ENCODE data around the gene SPACA4.

DNA sequence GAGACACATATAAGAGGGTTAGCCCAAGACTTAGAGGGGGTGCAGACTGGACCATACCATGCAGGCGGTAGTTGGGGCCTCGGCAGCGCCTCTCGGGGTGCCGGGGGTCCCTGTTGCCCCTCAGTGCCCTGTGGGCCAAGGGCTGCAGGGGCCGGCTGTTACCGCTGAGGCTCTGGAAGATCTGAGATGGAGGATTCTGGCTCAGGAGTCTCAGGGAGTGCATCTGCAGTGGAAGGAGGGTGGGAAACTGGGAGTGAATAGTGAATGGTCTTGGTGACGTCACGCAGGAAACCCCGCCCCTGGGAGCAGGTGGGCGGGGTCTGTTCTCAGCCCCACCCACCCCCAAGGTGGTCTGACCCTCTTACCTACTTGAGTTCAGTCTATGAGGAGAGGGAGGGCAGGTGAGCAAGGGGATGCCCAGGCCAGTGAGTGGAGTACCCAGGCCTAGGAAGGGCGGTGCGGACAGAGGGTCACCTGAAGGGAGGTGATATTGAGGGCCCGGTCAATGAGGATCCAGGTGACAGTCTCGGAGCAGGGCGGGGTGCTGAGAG is 32.4 kb downstream of the SPACA4 start:
- TF ChIP-seq EZH2phosphoT487 (IDR thresholded peaks at IDR 0.05; ENCODE audit: borderline replicate concordance, low read length), result no peak
- TF ChIP-seq, protein P1, sequence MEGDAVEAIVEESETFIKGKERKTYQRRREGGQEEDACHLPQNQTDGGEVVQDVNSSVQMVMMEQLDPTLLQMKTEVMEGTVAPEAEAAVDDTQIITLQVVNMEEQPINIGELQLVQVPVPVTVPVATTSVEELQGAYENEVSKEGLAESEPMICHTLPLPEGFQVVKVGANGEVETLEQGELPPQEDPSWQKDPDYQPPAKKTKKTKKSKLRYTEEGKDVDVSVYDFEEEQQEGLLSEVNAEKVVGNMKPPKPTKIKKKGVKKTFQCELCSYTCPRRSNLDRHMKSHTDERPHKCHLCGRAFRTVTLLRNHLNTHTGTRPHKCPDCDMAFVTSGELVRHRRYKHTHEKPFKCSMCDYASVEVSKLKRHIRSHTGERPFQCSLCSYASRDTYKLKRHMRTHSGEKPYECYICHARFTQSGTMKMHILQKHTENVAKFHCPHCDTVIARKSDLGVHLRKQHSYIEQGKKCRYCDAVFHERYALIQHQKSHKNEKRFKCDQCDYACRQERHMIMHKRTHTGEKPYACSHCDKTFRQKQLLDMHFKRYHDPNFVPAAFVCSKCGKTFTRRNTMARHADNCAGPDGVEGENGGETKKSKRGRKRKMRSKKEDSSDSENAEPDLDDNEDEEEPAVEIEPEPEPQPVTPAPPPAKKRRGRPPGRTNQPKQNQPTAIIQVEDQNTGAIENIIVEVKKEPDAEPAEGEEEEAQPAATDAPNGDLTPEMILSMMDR (IDR thresholded peaks at IDR 0.05; ENCODE audit: low read depth, low read length, poor library complexity, severe bottlenecking), result no peak
